GM23338 (cell line): ENCODE data around the gene STARD3. TPM values are rescaled to one million over a fixed set of nuclear protein-coding genes. Genes with fewer than 3 reads are reported as not detected.

Experiments used
- ATAC-seq: fragments of 200-7000 bp; cut with Tn5 transposase; 3 replicates; pipeline ENCODE4 v1.9.1; 2020
- DNase-seq: peaks from one replicate; pipeline ENCODE4 v3.0.0-alpha.2; 2015; ENCODE audit warnings: low spot score
- H2AFZ ChIP-seq: fragments of 200-600 bp; sonication (generic); 2 replicates; pipeline ENCODE4 v1.8.0; 2016; ENCODE audit warnings: antibody characterized with exemption, mild to moderate bottlenecking, moderate library complexity
- H3F3A ChIP-seq: fragments of 200-600 bp; sonication (generic); replicated peaks from 2 replicates; pipeline ENCODE4 v1.8.0; 2017; ENCODE audit warnings: antibody characterized with exemption, mixed run types, low read depth
- H3K27ac ChIP-seq: fragments of 200-600 bp; sonication (generic); 2 replicates; pipeline ENCODE4 v1.6.1; 2016; ENCODE audit warnings: low read depth
- H3K27me3 ChIP-seq: fragments of 200-600 bp; sonication (generic); 2 replicates; pipeline ENCODE4 v1.8.0; 2016; ENCODE audit warnings: mild to moderate bottlenecking, mixed run types, moderate library complexity; ENCODE audit not compliant: insufficient read depth
- H3K36me3 ChIP-seq: fragments of 200-600 bp; sonication (generic); 2 replicates; pipeline ENCODE4 v1.8.0; 2016; ENCODE audit warnings: mild to moderate bottlenecking; ENCODE audit not compliant: insufficient read depth
- H3K4me1 ChIP-seq: fragments of 200-600 bp; sonication (generic); 2 replicates; pipeline ENCODE4 v1.8.0; 2016; ENCODE audit warnings: mild to moderate bottlenecking, moderate library complexity; ENCODE audit not compliant: insufficient read depth
- H3K4me2 ChIP-seq: fragments of 200-600 bp; sonication (generic); 2 replicates; pipeline ENCODE4 v1.7.1; 2017; ENCODE audit warnings: mixed run types
- H3K4me3 ChIP-seq: fragments of 200-600 bp; sonication (generic); 2 replicates; pipeline ENCODE4 v1.6.1; 2016; ENCODE audit warnings: mixed run types
- H3K79me2 ChIP-seq: fragments of 200-600 bp; sonication (generic); replicated peaks from 2 replicates; pipeline ENCODE4 v1.8.0; 2017; ENCODE audit warnings: mild to moderate bottlenecking; ENCODE audit not compliant: insufficient read depth
- H3K9me2 ChIP-seq: fragments of 200-600 bp; sonication (generic); 2 replicates; pipeline ENCODE4 v1.8.0; 2017; ENCODE audit not compliant: insufficient read depth
- H4K20me1 ChIP-seq: fragments of 200-600 bp; sonication (generic); replicated peaks from 2 replicates; pipeline ENCODE4 v1.8.0; 2017; ENCODE audit warnings: mild to moderate bottlenecking; ENCODE audit not compliant: insufficient read depth
- H3K27ac Mint-ChIP-seq: 2 replicates; pipeline ENCODE4 v1.8.0; 2020; ENCODE audit warnings: inconsistent platforms, mild to moderate bottlenecking, moderate library complexity, mixed read lengths
- H3K27me3 Mint-ChIP-seq: 3 replicates; pipeline ENCODE4 v1.8.0; 2022; ENCODE audit warnings: low read depth, mild to moderate bottlenecking, moderate library complexity, mixed read lengths, inconsistent platforms; ENCODE audit not compliant: insufficient read depth, poor library complexity
- H3K36me3 Mint-ChIP-seq: 3 replicates; pipeline ENCODE4 v1.8.0; 2021; ENCODE audit warnings: low read depth, mild to moderate bottlenecking, inconsistent platforms, moderate library complexity, mixed read lengths
- H3K4me1 Mint-ChIP-seq: 3 replicates; pipeline ENCODE4 v1.8.0; 2020; ENCODE audit warnings: mild to moderate bottlenecking, inconsistent platforms, mixed read lengths
- H3K4me3 Mint-ChIP-seq: 3 replicates; pipeline ENCODE4 v1.8.0; 2021; ENCODE audit warnings: moderate library complexity, mild to moderate bottlenecking, inconsistent platforms, mixed read lengths
- H3K9me3 Mint-ChIP-seq: 3 replicates; pipeline ENCODE4 v1.8.0; 2020; ENCODE audit warnings: moderate library complexity, mild to moderate bottlenecking, inconsistent platforms, mixed read lengths
- CREB1 ChIP-seq: fragments of 250-450 bp; sonication (Bioruptor Pico); IDR thresholded peaks from 2 replicates; pipeline ENCODE4 v1.5.0; 2020; ENCODE audit warnings: low read depth, mild to moderate bottlenecking, moderate library complexity
- CTCF ChIP-seq, 2 experiments: fragments of 200-600 bp in 1 of 2; sonication (generic) in 1 of 2; conservative IDR thresholded peaks; 2 replicates each; pipeline versions ENCODE4 v1.5.1 to v1.6.1; 2016 to 2017; ENCODE audit warnings: antibody characterized with exemption in 2 of 2, low read depth in 2 of 2, mild to moderate bottlenecking in 2 of 2, moderate library complexity in 1 of 2
- EZH2 ChIP-seq: fragments of 200-600 bp; sonication (generic); IDR thresholded peaks from one replicate; pipeline ENCODE4 v1.8.0; 2017; ENCODE audit warnings: antibody characterized with exemption, mild to moderate bottlenecking, low read depth; ENCODE audit not compliant: unreplicated experiment
- EZH2phosphoT487 ChIP-seq: fragments of 200-600 bp; sonication (generic); IDR thresholded peaks from one replicate; pipeline ENCODE4 v1.8.1; 2018; ENCODE audit warnings: antibody characterized with exemption; ENCODE audit not compliant: unreplicated experiment
- JUNB ChIP-seq: IDR thresholded peaks from one replicate; pipeline ENCODE4 v1.6.1; 2016; ENCODE audit warnings: antibody characterized with exemption; ENCODE audit not compliant: unreplicated experiment
- POLR2AphosphoS5 ChIP-seq: IDR thresholded peaks from 2 replicates; pipeline ENCODE4 v1.6.1; 2016; ENCODE audit warnings: antibody characterized with exemption, low read depth
- REST ChIP-seq: IDR thresholded peaks from one replicate; pipeline ENCODE4 v1.6.1; 2018; ENCODE audit warnings: antibody characterized with exemption; ENCODE audit not compliant: unreplicated experiment
- STAT1 ChIP-seq: IDR thresholded peaks from one replicate; pipeline ENCODE4 v1.6.1; 2016; ENCODE audit warnings: antibody characterized with exemption; ENCODE audit not compliant: unreplicated experiment
- ZNF114 ChIP-seq: fragments of 250-450 bp; sonication (Bioruptor Pico); IDR thresholded peaks from 2 replicates; pipeline ENCODE4 v1.5.0; 2020; ENCODE audit warnings: mild to moderate bottlenecking, moderate library complexity
- ZNF331 ChIP-seq: fragments of 250-450 bp; sonication (Bioruptor Pico); IDR thresholded peaks from 2 replicates; pipeline ENCODE4 v1.5.0; 2020; ENCODE audit warnings: low read depth, mild to moderate bottlenecking, moderate library complexity
- ZNF462 ChIP-seq: fragments of 250-450 bp; sonication (Bioruptor Pico); IDR thresholded peaks from 2 replicates; pipeline ENCODE4 v1.5.0; 2020; ENCODE audit warnings: mild to moderate bottlenecking, moderate library complexity
- polyA plus RNA-seq: library from polyadenylated mRNA; unstranded; fragments of >200 nt; fragmentation: Nextera tagmentation; extraction: Ambion mirVana; gene quantifications from 2 replicates; pipeline ENCODE4 v1.2.1, GENCODE V29; 2016
- total RNA-seq: library from RNA; depleted of rRNA; stranded (reverse); fragments of >200 nt; shearing (Covaris generic); gene quantifications from 2 replicates; pipeline ENCODE4 v1.2.3, GENCODE V29; 2014

STARD3 gene
- total and polyA plus RNA-seq, 2 experiments from 2014 or later, result 26.4 to 53.3 TPM

GRCh38 chr17:39639566-39640458 lies 2.9 kb downstream of the STARD3 start (continued):
- TF ChIP-seq ZNF462 (CRISPR knock-in tag) (no peak), POLR2AphosphoS5 (no peak)

DNA sequence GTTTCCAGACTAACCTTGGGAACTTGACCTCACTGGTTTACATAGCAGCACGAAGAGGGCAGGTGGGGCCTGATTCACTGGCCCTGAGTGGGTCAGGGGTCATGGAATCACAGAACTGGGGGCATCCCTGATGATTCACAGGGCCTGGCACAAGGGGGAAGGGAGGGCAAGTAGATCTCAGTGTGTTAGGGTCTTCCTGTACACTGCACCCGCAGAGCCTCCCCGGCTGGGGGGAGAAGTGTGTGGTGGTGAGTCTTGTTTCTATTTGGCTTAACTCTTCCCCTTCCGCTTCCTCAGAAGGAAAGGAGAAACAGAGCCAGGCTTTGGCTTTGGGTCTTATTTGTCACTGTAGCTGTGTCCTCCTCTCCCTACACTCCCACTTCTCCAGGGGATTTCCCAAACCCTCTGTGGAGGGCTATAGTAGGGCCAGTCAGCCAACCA lies 3.7 kb downstream of the STARD3 start:
- Histone ChIP-seq H3K4me3 (no peak overlapping the region), H2AFZ (no peak overlapping the region), H3F3A (peaks cover 29% of the 10 kb centered on the region; the same call in 1 of the 2 replicates), H3K36me3 (no peaks in the 10 kb centered on the region), H3K4me2 (no peak overlapping the region), H3K4me1 (peaks cover 55% of the 10 kb centered on the region), H3K9me2 (no peaks in the 10 kb centered on the region), H3K79me2 (peaks cover 64% of the 10 kb centered on the region), H4K20me1 (peaks cover 22% of the 10 kb centered on the region), H3K27ac (no peak overlapping the region), H3K27me3 (no peaks in the 10 kb centered on the region)
- H3K9me3 Mint-ChIP-seq, result no peaks in the 10 kb centered on the region
- ATAC-seq, result no peak
- peaks cover 20% of the 10 kb centered on the region for H3K27me3 Mint-ChIP-seq
- H3K27ac Mint-ChIP-seq, result no peak overlapping the region
- DNase-seq, result no peak
- no peaks in the 10 kb centered on the region; the same call in 1 of the 3 replicates for H3K36me3 Mint-ChIP-seq
- H3K4me1 Mint-ChIP-seq, result peaks cover 73% of the 10 kb centered on the region
- H3K4me3 Mint-ChIP-seq, result no peak overlapping the region
- TF ChIP-seq ZNF331 (no peak), EZH2 (no peak), CTCF (conservative IDR thresholded peaks at IDR 0.05; ENCODE audit: low read depth in 2 of 2) (no peak), REST (no peak), ZNF114 (CRISPR knock-in tag) (no peak), EZH2phosphoT487 (no peak), JUNB (no peak), STAT1 (no peak), CREB1 (CRISPR knock-in tag) (no peak)
